IMR-90 (cell line): ENCODE measurements around the gene TMEM82. TPM values are rescaled to one million over a fixed set of nuclear protein-coding genes. Genes with fewer than 3 reads are reported as not detected.

Source experiments
- ATAC-seq: fragments of 200-7000 bp; cut with Tn5 transposase; 2 replicates; pipeline ENCODE4 v1.9.1; 2020; ENCODE audit warnings: low read depth, mild to moderate bottlenecking, moderate library complexity
- BruUV-seq: library from RNA; stranded (reverse); fragments of 400-500 nt; replicated peaks from 2 replicates; lab custom pipeline; 2021; lab: Mats Ljungman, UMichigan
- CTCF ChIA-PET: fragments of 300-600 bp; formaldehyde crosslinking; extraction: SDS; loops from one replicate; lab custom pipeline; 2021; ENCODE audit warnings: antibody characterized with exemption; lab: Yijun Ruan, JAX
- POLR2A ChIA-PET: fragments of 300-600 bp; sonication (Branson Sonifier 250); formaldehyde crosslinking; loops from one replicate; lab custom pipeline; 2022; ENCODE audit warnings: antibody characterized with exemption; ENCODE audit not compliant: unreplicated experiment; lab: Charles Lee
- DNase-seq: peaks from one replicate; pipeline ENCODE4 v3.0.0; 2013
- H2AFZ ChIP-seq: replicated peaks from 2 replicates; pipeline ENCODE3; 2013; ENCODE audit warnings: low read length, mild to moderate bottlenecking; ENCODE audit not compliant: poor library complexity
- H2AK5ac ChIP-seq: 2 replicates; pipeline ENCODE4 v1.6.1; 2013; ENCODE audit warnings: low read depth, low read length, inconsistent platforms
- H2AK9ac ChIP-seq: replicated peaks from 2 replicates; pipeline ENCODE3; 2013; ENCODE audit warnings: mild to moderate bottlenecking, low read depth, low read length, moderate library complexity; ENCODE audit not compliant: poor library complexity
- H2BK120ac ChIP-seq: 2 replicates; pipeline ENCODE4 v1.6.1; 2013; ENCODE audit warnings: low read depth, low read length, inconsistent platforms
- H2BK15ac ChIP-seq: 3 replicates; pipeline ENCODE4 v1.6.1; 2013; ENCODE audit warnings: low read depth, low read length, inconsistent platforms
- H2BK20ac ChIP-seq: 2 replicates; pipeline ENCODE4 v1.6.1; 2013; ENCODE audit warnings: low read depth, mild to moderate bottlenecking, inconsistent platforms, low read length, moderate library complexity
- H2BK5ac ChIP-seq: 2 replicates; pipeline ENCODE4 v1.6.1; 2013; ENCODE audit warnings: mild to moderate bottlenecking, low read depth, low read length, inconsistent platforms; ENCODE audit not compliant: poor library complexity, severe bottlenecking
- H3K14ac ChIP-seq: replicated peaks from 2 replicates; pipeline ENCODE4 v1.6.1; 2013; ENCODE audit warnings: low read depth, low read length, inconsistent platforms
- H3K18ac ChIP-seq: 2 replicates; pipeline ENCODE4 v1.6.1; 2013; ENCODE audit warnings: low read depth, low read length, control low read depth
- H3K23ac ChIP-seq: 2 replicates; pipeline ENCODE4 v1.6.1; 2013; ENCODE audit warnings: low read depth, low read length, inconsistent platforms
- H3K27ac ChIP-seq: 2 replicates; pipeline ENCODE4 v1.5.1; 2013; ENCODE audit warnings: mild to moderate bottlenecking, control low read depth, low read length; ENCODE audit not compliant: insufficient read depth
- H3K27me3 ChIP-seq: 2 replicates; pipeline ENCODE4 v1.6.1; 2013; ENCODE audit warnings: low read length; ENCODE audit not compliant: control insufficient read depth, insufficient read depth
- H3K36me3 ChIP-seq: 2 replicates; pipeline ENCODE4 v1.6.1; 2013; ENCODE audit warnings: low read length, mixed read lengths; ENCODE audit not compliant: control insufficient read depth, insufficient read depth
- H3K4ac ChIP-seq: 2 replicates; pipeline ENCODE4 v1.6.1; 2013; ENCODE audit warnings: low read depth, low read length, inconsistent platforms
- H3K4me1 ChIP-seq: 2 replicates; pipeline ENCODE4 v1.6.1; 2013; ENCODE audit warnings: low read length, mixed read lengths; ENCODE audit not compliant: control insufficient read depth, insufficient read depth
- H3K4me2 ChIP-seq: 2 replicates; pipeline ENCODE4 v1.6.1; 2013; ENCODE audit warnings: low read depth, mild to moderate bottlenecking, control low read depth, low read length, moderate library complexity
- H3K4me3 ChIP-seq: 2 replicates; pipeline ENCODE4 v1.5.1; 2013; ENCODE audit warnings: low read depth, mild to moderate bottlenecking, control low read depth, low read length, moderate library complexity; ENCODE audit not compliant: insufficient read depth
- H3K56ac ChIP-seq: 2 replicates; pipeline ENCODE4 v1.6.1; 2013; ENCODE audit warnings: low read length, inconsistent platforms; ENCODE audit not compliant: insufficient read depth; ENCODE audit errors: extremely low read depth
- H3K79me1 ChIP-seq, 2 experiments: 2 replicates each; pipeline ENCODE4 v1.6.1; 2013; ENCODE audit warnings: low read length in 2 of 2, inconsistent platforms in 1 of 2, low read depth in 1 of 2
- H3K9ac ChIP-seq: 2 replicates; pipeline ENCODE4 v1.6.1; 2013; ENCODE audit warnings: low read depth, low read length, control low read depth
- H3K9me1 ChIP-seq: 2 replicates; pipeline ENCODE4 v1.6.1; 2013; ENCODE audit warnings: low read length, inconsistent platforms; ENCODE audit not compliant: insufficient read depth
- H3K9me3 ChIP-seq: 2 replicates; pipeline ENCODE4 v1.6.1; 2013; ENCODE audit warnings: low read length; ENCODE audit not compliant: control insufficient read depth, insufficient read depth
- H4K20me1 ChIP-seq: 2 replicates; pipeline ENCODE4 v1.6.1; 2013; ENCODE audit warnings: low read length, inconsistent platforms; ENCODE audit not compliant: insufficient read depth
- H4K5ac ChIP-seq: 2 replicates; pipeline ENCODE4 v1.6.1; 2013; ENCODE audit warnings: mild to moderate bottlenecking, low read depth, low read length, control low read depth
- H4K8ac ChIP-seq, 2 experiments: 2 replicates each; pipeline ENCODE4 v1.6.1; 2013; ENCODE audit warnings: low read depth in 2 of 2, low read length in 2 of 2, control low read depth in 1 of 2, inconsistent platforms in 1 of 2
- H4K91ac ChIP-seq: 2 replicates; pipeline ENCODE4 v1.6.1; 2013; ENCODE audit warnings: low read depth, low read length, inconsistent platforms; ENCODE audit not compliant: insufficient read depth
- BHLHE40 ChIP-seq: fragments of 150-350 bp; IDR thresholded peaks from 2 replicates; pipeline ENCODE4 v1.6.1; 2016; ENCODE audit warnings: mild to moderate bottlenecking, low read depth, low read length
- CHD1 ChIP-seq: IDR thresholded peaks from 2 replicates; pipeline ENCODE4 v1.6.1; 2012; ENCODE audit warnings: low read depth, low read length, improper control_type of control experiment
- NFE2L2 ChIP-seq: fragments of 150-350 bp; IDR thresholded peaks from 2 replicates; pipeline ENCODE4 v1.6.1; 2016; ENCODE audit warnings: low read depth, mild to moderate bottlenecking, low read length
- RFX5 ChIP-seq: IDR thresholded peaks from 2 replicates; pipeline ENCODE4 v1.8.0; 2012; ENCODE audit warnings: low read depth, mild to moderate bottlenecking, low read length, moderate library complexity
- WGBS, 2 experiments: methylation state at CpG; one replicate each; pipeline versions ENCODE4 v1.1.5 to v1.1.7; 2013; ENCODE audit warnings: missing lambda C conversion rate in 2 of 2; ENCODE audit not compliant: insufficient read length in 1 of 2; ENCODE audit errors: extremely low coverage in 2 of 2; 5-methylcytosine and 5-hydroxymethylcytosine counted together
- dilution Hi-C: fragments of 300-500 bp; cut with HindIII; formaldehyde crosslinking; loops from one replicate; pipeline ENCODE4 v1.14.3; 2018; ENCODE audit warnings: low sequenced_read_pairs; ENCODE audit not compliant: unreplicated experiment
- in situ Hi-C: fragments of 300-500 bp; cut with MboI; formaldehyde crosslinking; loops from 3 replicates; pipeline ENCODE4 v1.14.3; 2019; ENCODE audit warnings: low sequenced_read_pairs, inconsistent platforms, mixed read lengths
- intact Hi-C: fragments of 100-400 bp; cut with micrococcal nuclease; formaldehyde crosslinking; loops from 2 replicates; pipeline ENCODE4 v1.10.0; 2022
- polyA plus RNA-seq, 3 experiments: library from polyadenylated mRNA; depleted of rRNA; stranded (reverse); fragments of >200 nt; gene quantifications; 2 replicates each; pipeline ENCODE4 v1.2.3, GENCODE V29; 2012; ENCODE audit warnings: low replicate concordance in 1 of 3
- total RNA-seq: library from RNA; depleted of rRNA; stranded (reverse); fragments of >200 nt; gene quantifications from 2 replicates; pipeline ENCODE4 v1.2.3, GENCODE V29; 2012

TMEM82 gene
- total and polyA plus RNA-seq, 2 of the 4 experiments (the other 2 are of a cell fraction), result not detected

DNA sequence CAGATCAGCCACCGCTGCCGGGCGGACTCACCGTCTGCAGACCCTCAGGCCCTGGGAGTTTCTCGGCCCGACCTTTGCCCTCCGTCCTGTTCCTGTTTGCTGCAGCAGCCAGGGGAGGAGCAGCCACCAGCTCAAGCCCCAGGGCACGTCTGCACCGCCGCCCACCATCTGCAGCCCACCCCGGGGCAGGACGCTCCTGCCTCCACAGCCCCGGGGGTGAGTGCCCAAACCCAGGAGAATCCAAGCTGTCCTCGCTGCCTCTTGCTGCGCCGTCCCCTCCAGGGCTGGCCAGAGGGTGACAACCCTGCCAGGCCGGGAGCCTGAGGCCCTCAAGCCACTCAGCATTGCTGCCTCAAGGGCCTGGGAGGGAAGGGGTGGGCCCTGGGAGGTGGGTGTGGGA lies 7.4 kb upstream of the TMEM82 start:
- H2BK5ac ChIP-seq, result no peak overlapping the region
- no peak overlapping the region for H3K4ac ChIP-seq
- H3K4me2 ChIP-seq, result no peak overlapping the region
- no peak overlapping the region for H2BK20ac ChIP-seq
- intact Hi-C loops, result no loop called here
- H2AK5ac ChIP-seq, result no peak overlapping the region
- no peak overlapping the region for H4K91ac ChIP-seq
- no peak overlapping the region for H2BK15ac ChIP-seq
- no peak for ATAC-seq
- H3K9me1 ChIP-seq, result no peaks in the 10 kb centered on the region
- H3K4me1 ChIP-seq, result no peaks in the 10 kb centered on the region
- H3K56ac ChIP-seq, result no peak overlapping the region
- H3K18ac ChIP-seq, result no peak overlapping the region
- H3K9ac ChIP-seq, result no peak overlapping the region
- no peak overlapping the region for H3K4me3 ChIP-seq
- no peak overlapping the region for H2BK120ac ChIP-seq
- H3K79me1 ChIP-seq, result no peaks in the 10 kb centered on the region; a peak in 1 of 4 replicates
- H4K20me1 ChIP-seq, result no peaks in the 10 kb centered on the region; the same call in 1 of the 2 replicates
- WGBS, 2 experiments, result 79% methylated on average over 8 of the region's 17 CpGs; no CpG with 5 or more reads in 1 of the 2 experiments
- ChIA-PET CTCF (no interaction called here), POLR2A (no interaction called here)
- no peak overlapping the region for H3K27ac ChIP-seq
- H3K9me3 ChIP-seq, result no peaks in the 10 kb centered on the region
- H4K8ac ChIP-seq, result no peak overlapping the region
- dilution Hi-C loops, result no loop called here
- H3K14ac ChIP-seq, result no peak overlapping the region
- no TSS peak for BruUV-seq
- H3K23ac ChIP-seq, result no peak overlapping the region
- DNase-seq, result no peak
- in situ Hi-C loops, result no loop called here
- no peak overlapping the region for H2AK9ac ChIP-seq
- H3K27me3 ChIP-seq, result no peaks in the 10 kb centered on the region
- no peak overlapping the region for H4K5ac ChIP-seq
- H3K36me3 ChIP-seq, result peaks cover 49% of the 10 kb centered on the region
- TF ChIP-seq CHD1 (no peak), BHLHE40 (no peak), RFX5 (no peak), NFE2L2 (no peak)
- H2AFZ ChIP-seq, result no peak overlapping the region
